Uterus (tissue), 4 donors: ENCODE measurements around the gene NKAIN2. TPM values are rescaled to one million over a fixed set of nuclear protein-coding genes. Genes with fewer than 3 reads are reported as not detected.

Experiments
- DNase-seq, 2 donors: peaks; one replicate each; pipeline ENCODE4 v3.0.0-alpha.2; 2019 to 2020
- H3K27ac ChIP-seq, 2 donors: fragments of 200-600 bp; sonication (generic); 1 replicate in 1 of 2; 2 replicates in 1 of 2; pipeline ENCODE4 v1.5.1; 2016 to 2018
- H3K27me3 ChIP-seq, 2 donors: fragments of 200-600 bp; sonication (generic); one replicate each; pipeline ENCODE4 v1.5.1; 2018 to 2019; ENCODE audit warnings: control low read depth in 1 of 2
- H3K36me3 ChIP-seq, 2 donors: fragments of 200-600 bp; sonication (generic); one replicate each; pipeline ENCODE4 v1.5.1; 2019; ENCODE audit warnings: control low read depth in 1 of 2
- H3K4me1 ChIP-seq, 2 donors: fragments of 200-600 bp; sonication (generic); one replicate each; pipeline ENCODE4 v1.5.1; 2018 to 2019; ENCODE audit warnings: control low read depth in 1 of 2
- H3K4me3 ChIP-seq, 2 donors: fragments of 200-600 bp; sonication (generic); 1 replicate in 1 of 2; 2 replicates in 1 of 2; pipeline ENCODE4 v1.5.1; 2018 to 2019; ENCODE audit warnings: mild to moderate bottlenecking in 1 of 2
- H3K9me3 ChIP-seq, 2 donors: fragments of 200-600 bp; sonication (generic); one replicate each; pipeline ENCODE4 v1.5.1; 2019; ENCODE audit warnings: control low read depth in 1 of 2
- CTCF ChIP-seq, 4 experiments: fragments of 200-600 bp in 2 of 4; fragments of 450-650 bp in 2 of 4; sonication (generic) in 2 of 4; IDR thresholded peaks; one replicate each; pipeline ENCODE4 v1.5.1; 2016 to 2019; ENCODE audit warnings: antibody characterized with exemption in 4 of 4, mild to moderate bottlenecking in 2 of 4, moderate library complexity in 1 of 4
- POLR2A ChIP-seq, 2 donors: fragments of 450-650 bp; IDR thresholded peaks; one replicate each; pipeline ENCODE4 v1.6.1; 2016; ENCODE audit warnings: antibody characterized with exemption in 2 of 2, mild to moderate bottlenecking in 1 of 2, moderate library complexity in 1 of 2
- intact Hi-C: fragments of 100-400 bp; cut with DNase I; formaldehyde crosslinking; loops from one replicate; pipeline ENCODE4 v1.15.1; 2023; ENCODE audit warnings: low total_unique reads
- total RNA-seq, 4 donors: library from RNA; depleted of rRNA in 3 of 4; stranded (reverse); fragments of >200 nt in 3 of 4; gene quantifications; one replicate each; pipeline versions ENCODE4 v1.1.0 to v1.2.4, GENCODE V29; 2014 to 2023
- donor health status: DM: yes; HTN: yes; CAD: no.

NKAIN2 gene
- total RNA-seq, 4 donors from 2014 or later: 0.59 to 1.1 (median 1.0) TPM; not detected in 1

- no peaks in the 10 kb centered on the region for H3K4me1 ChIP-seq
- TF ChIP-seq POLR2A (IDR thresholded peaks at IDR 0.05): no peak
- TF ChIP-seq CTCF (IDR thresholded peaks at IDR 0.05): no peak
- no peaks in the 10 kb centered on the region for H3K36me3 ChIP-seq
- no peaks in the 10 kb centered on the region for H3K9me3 ChIP-seq
- intact Hi-C loops: no loop called here
- H3K4me3 ChIP-seq: no peak overlapping the region
- no peak overlapping the region for H3K27ac ChIP-seq
- H3K27me3 ChIP-seq: no peaks in the 10 kb centered on the region
- no peak for DNase-seq
Observed at GRCh38 chr6:124064317-124065113, 260.9 kb downstream of the NKAIN2 start.

GRCh38 chr6:124066269-124066668 lies 262.6 kb downstream of the NKAIN2 start:
- Histone ChIP-seq H3K9me3 (no peaks in the 10 kb centered on the region), H3K4me3 (no peak overlapping the region), H3K27ac (no peak overlapping the region), H3K36me3 (no peaks in the 10 kb centered on the region), H3K4me1 (no peaks in the 10 kb centered on the region), H3K27me3 (no peaks in the 10 kb centered on the region)
- intact Hi-C loops: no loop called here
- TF ChIP-seq CTCF (IDR thresholded peaks at IDR 0.05) (no peak), POLR2A (IDR thresholded peaks at IDR 0.05) (no peak)
- DNase-seq: no peak

GRCh38 chr6:124066946-124067552 lies 263.4 kb downstream of the NKAIN2 start:
- intact Hi-C loops: no loop called here
- Histone ChIP-seq H3K27me3 (no peaks in the 10 kb centered on the region), H3K27ac (no peak overlapping the region), H3K36me3 (no peaks in the 10 kb centered on the region), H3K4me1 (no peaks in the 10 kb centered on the region), H3K9me3 (no peaks in the 10 kb centered on the region), H3K4me3 (no peak overlapping the region)
- no peak for TF ChIP-seq POLR2A (IDR thresholded peaks at IDR 0.05)
- no peak for DNase-seq

- no peak for DNase-seq
- TF ChIP-seq POLR2A (IDR thresholded peaks at IDR 0.05) (no peak), CTCF (IDR thresholded peaks at IDR 0.05) (no peak)
- Histone ChIP-seq H3K36me3 (no peaks in the 10 kb centered on the region), H3K4me1 (no peaks in the 10 kb centered on the region), H3K27me3 (no peaks in the 10 kb centered on the region), H3K4me3 (no peak overlapping the region), H3K9me3 (no peaks in the 10 kb centered on the region), H3K27ac (no peak overlapping the region)
- intact Hi-C loops: no loop called here
Observed at GRCh38 chr6:124069230-124069950, 265.7 kb downstream of the NKAIN2 start.

GRCh38 chr6:124073021-124073420 lies 269.4 kb downstream of the NKAIN2 start:
- no peaks in the 10 kb centered on the region for H3K4me1 ChIP-seq
- H3K27me3 ChIP-seq: no peaks in the 10 kb centered on the region
- intact Hi-C loops: no loop called here
- H3K27ac ChIP-seq: no peak overlapping the region
- H3K36me3 ChIP-seq: no peaks in the 10 kb centered on the region
- TF ChIP-seq CTCF (IDR thresholded peaks at IDR 0.05): no peak
- no peaks in the 10 kb centered on the region for H3K9me3 ChIP-seq
- no peak for DNase-seq
- H3K4me3 ChIP-seq: no peak overlapping the region
